ENCODE measurements around the gene TUBAL3.
A peak's percentile ranks its signal among the peaks of the same experiment; 100 is the strongest.

DNA sequence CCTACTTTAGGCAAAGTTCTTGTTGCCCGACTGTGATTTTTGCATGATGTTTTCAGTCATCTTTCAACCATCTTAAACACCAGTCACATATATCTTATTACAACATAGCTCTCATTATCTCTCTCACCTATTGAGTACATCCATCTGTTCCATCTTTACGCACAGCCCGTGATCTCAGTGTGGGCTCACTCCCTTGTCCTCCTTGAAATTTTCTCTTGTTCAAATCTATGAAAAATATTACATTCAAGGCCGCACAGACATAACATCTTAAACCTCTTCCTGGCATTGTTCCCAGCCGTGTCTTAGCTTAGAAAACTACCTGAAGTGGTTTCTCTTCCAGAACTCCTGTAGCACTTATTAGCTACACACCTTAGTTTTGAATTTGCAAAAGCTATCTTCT is 40.4 kb upstream of the TUBAL3 start:
- no peak for TF ChIP-seq ZNF600 (tag by site-specific recombination; IDR thresholded peaks at IDR 0.05)
- no peak for TF ChIP-seq TCF7L2 (IDR thresholded peaks at IDR 0.05; ENCODE audit: borderline replicate concordance, low read depth, low read length)
- no peak for TF ChIP-seq ZSCAN16 (tag by site-specific recombination; IDR thresholded peaks at IDR 0.05)
- TF ChIP-seq, protein P1, sequence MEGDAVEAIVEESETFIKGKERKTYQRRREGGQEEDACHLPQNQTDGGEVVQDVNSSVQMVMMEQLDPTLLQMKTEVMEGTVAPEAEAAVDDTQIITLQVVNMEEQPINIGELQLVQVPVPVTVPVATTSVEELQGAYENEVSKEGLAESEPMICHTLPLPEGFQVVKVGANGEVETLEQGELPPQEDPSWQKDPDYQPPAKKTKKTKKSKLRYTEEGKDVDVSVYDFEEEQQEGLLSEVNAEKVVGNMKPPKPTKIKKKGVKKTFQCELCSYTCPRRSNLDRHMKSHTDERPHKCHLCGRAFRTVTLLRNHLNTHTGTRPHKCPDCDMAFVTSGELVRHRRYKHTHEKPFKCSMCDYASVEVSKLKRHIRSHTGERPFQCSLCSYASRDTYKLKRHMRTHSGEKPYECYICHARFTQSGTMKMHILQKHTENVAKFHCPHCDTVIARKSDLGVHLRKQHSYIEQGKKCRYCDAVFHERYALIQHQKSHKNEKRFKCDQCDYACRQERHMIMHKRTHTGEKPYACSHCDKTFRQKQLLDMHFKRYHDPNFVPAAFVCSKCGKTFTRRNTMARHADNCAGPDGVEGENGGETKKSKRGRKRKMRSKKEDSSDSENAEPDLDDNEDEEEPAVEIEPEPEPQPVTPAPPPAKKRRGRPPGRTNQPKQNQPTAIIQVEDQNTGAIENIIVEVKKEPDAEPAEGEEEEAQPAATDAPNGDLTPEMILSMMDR (tag by site-specific recombination; IDR thresholded peaks at IDR 0.05), result no peak
- no peak for TF ChIP-seq KLF10 (tag by site-specific recombination; IDR thresholded peaks at IDR 0.05)
- no peak for TF ChIP-seq ZNF266 (tag by site-specific recombination; IDR thresholded peaks at IDR 0.05; ENCODE audit: low read depth)
- TF ChIP-seq, protein P2, sequence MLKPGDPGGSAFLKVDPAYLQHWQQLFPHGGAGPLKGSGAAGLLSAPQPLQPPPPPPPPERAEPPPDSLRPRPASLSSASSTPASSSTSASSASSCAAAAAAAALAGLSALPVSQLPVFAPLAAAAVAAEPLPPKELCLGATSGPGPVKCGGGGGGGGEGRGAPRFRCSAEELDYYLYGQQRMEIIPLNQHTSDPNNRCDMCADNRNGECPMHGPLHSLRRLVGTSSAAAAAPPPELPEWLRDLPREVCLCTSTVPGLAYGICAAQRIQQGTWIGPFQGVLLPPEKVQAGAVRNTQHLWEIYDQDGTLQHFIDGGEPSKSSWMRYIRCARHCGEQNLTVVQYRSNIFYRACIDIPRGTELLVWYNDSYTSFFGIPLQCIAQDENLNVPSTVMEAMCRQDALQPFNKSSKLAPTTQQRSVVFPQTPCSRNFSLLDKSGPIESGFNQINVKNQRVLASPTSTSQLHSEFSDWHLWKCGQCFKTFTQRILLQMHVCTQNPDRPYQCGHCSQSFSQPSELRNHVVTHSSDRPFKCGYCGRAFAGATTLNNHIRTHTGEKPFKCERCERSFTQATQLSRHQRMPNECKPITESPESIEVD (tag by site-specific recombination; IDR thresholded peaks at IDR 0.05), result 0 out of 2 replicates have a peak, but pooled peaks have one; percentile 10
- no peak for TF ChIP-seq ZNF610 (tag by site-specific recombination; IDR thresholded peaks at IDR 0.05; ENCODE audit: borderline replicate concordance)
- no peak for TF ChIP-seq ZNF510 (tag by site-specific recombination; IDR thresholded peaks at IDR 0.05; ENCODE audit: insufficient replicate concordance)
